Measurements from ENCODE around the gene TBC1D13.

TBC1D13 gene

DNA sequence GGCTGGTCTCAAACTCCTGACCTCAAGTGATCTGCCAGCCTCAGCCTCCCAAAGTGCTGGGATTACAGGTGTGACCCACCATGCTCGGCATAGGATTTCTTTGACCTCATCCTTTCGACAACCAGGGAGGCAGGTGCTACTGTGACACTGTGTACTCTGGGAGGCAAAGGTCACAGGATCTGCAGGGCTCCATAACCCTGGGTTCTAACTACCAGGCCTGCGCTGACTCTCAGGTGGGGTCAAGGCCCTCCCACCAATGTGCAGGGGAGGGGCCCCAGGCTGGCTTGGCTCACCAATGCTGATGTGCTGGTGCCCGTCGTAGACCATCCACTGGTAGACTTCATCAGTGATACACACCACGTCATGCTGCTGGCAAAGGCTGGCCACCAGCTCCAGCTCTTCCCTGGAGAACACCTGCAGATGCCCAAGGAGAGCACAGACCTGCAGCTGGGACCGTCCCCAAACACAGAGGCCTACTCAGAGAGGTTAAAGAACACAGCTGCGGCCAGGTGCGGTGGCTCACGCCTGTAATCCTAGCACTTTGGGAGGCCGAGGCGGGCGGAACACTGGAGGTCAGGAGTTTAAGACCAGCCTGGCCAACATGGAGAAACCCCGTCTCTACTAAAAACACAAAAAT is 49.6 kb downstream of the TBC1D13 start:
- Histone ChIP-seq H3K79me2 (ENCODE audit: insufficient read depth, low read length) (no peaks in the 10 kb centered on the region), H3K9me3 (ENCODE audit: insufficient read depth, low read depth, low read length) (no peaks in the 10 kb centered on the region), H3F3A (ENCODE audit: low read depth) (no peaks in the 10 kb centered on the region), H3K4me3 (ENCODE audit: low read length, poor library complexity, severe bottlenecking) (no peak overlapping the region), H3K4me1 (ENCODE audit: insufficient read depth, low read length, poor library complexity, severe bottlenecking) (no peaks in the 10 kb centered on the region), H3K36me3 (ENCODE audit: insufficient read depth, low read length) (no peaks in the 10 kb centered on the region), H3K27me3 (ENCODE audit: insufficient read depth, low read length, poor library complexity, severe bottlenecking) (no peaks in the 10 kb centered on the region), H4K20me1 (ENCODE audit: insufficient read depth, low read length, poor library complexity, severe bottlenecking) (no peaks in the 10 kb centered on the region), H3K9me2 (replicated peaks; ENCODE audit: low read depth, low read length) (no peaks in the 10 kb centered on the region), H2AFZ (ENCODE audit: low read length) (no peak overlapping the region), H3K4me2 (ENCODE audit: low read depth, low read length, poor library complexity, severe bottlenecking) (no peak overlapping the region), H3K9ac (ENCODE audit: low read depth, low read length, poor library complexity, severe bottlenecking) (no peak overlapping the region)
- TF ChIP-seq EZH2phosphoT487 (IDR thresholded peaks at IDR 0.05; ENCODE audit: borderline replicate concordance): no peak
- TF ChIP-seq, protein P1, sequence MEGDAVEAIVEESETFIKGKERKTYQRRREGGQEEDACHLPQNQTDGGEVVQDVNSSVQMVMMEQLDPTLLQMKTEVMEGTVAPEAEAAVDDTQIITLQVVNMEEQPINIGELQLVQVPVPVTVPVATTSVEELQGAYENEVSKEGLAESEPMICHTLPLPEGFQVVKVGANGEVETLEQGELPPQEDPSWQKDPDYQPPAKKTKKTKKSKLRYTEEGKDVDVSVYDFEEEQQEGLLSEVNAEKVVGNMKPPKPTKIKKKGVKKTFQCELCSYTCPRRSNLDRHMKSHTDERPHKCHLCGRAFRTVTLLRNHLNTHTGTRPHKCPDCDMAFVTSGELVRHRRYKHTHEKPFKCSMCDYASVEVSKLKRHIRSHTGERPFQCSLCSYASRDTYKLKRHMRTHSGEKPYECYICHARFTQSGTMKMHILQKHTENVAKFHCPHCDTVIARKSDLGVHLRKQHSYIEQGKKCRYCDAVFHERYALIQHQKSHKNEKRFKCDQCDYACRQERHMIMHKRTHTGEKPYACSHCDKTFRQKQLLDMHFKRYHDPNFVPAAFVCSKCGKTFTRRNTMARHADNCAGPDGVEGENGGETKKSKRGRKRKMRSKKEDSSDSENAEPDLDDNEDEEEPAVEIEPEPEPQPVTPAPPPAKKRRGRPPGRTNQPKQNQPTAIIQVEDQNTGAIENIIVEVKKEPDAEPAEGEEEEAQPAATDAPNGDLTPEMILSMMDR (conservative IDR thresholded peaks at IDR 0.05; ENCODE audit: low read length): no peak

- Histone ChIP-seq H2AFZ (ENCODE audit: low read length) (no peak overlapping the region), H3K9me3 (ENCODE audit: insufficient read depth, low read depth, low read length) (no peaks in the 10 kb centered on the region), H3K9ac (ENCODE audit: low read depth, low read length, poor library complexity, severe bottlenecking) (no peak overlapping the region), H3K9me2 (replicated peaks; ENCODE audit: low read depth, low read length) (no peaks in the 10 kb centered on the region), H3K4me2 (ENCODE audit: low read depth, low read length, poor library complexity, severe bottlenecking) (no peak overlapping the region), H3K36me3 (ENCODE audit: insufficient read depth, low read length) (no peaks in the 10 kb centered on the region), H3F3A (ENCODE audit: low read depth) (no peaks in the 10 kb centered on the region), H3K79me2 (ENCODE audit: insufficient read depth, low read length) (no peaks in the 10 kb centered on the region), H4K20me1 (ENCODE audit: insufficient read depth, low read length, poor library complexity, severe bottlenecking) (no peaks in the 10 kb centered on the region), H3K4me3 (ENCODE audit: low read length, poor library complexity, severe bottlenecking) (no peak overlapping the region), H3K4me1 (ENCODE audit: insufficient read depth, low read length, poor library complexity, severe bottlenecking) (no peaks in the 10 kb centered on the region), H3K27me3 (ENCODE audit: insufficient read depth, low read length, poor library complexity, severe bottlenecking) (no peaks in the 10 kb centered on the region)
- TF ChIP-seq, protein P1 (conservative IDR thresholded peaks at IDR 0.05; ENCODE audit: low read length): no peak
- TF ChIP-seq EZH2phosphoT487 (IDR thresholded peaks at IDR 0.05; ENCODE audit: borderline replicate concordance): no peak
Observed at GRCh38 chr9:128838338-128838737, 51.3 kb downstream of the TBC1D13 start.

- H3F3A ChIP-seq (ENCODE audit: low read depth): no peaks in the 10 kb centered on the region
- no peaks in the 10 kb centered on the region for H3K79me2 ChIP-seq (ENCODE audit: insufficient read depth, low read length)
- TF ChIP-seq EZH2phosphoT487 (IDR thresholded peaks at IDR 0.05; ENCODE audit: borderline replicate concordance): no peak
- TF ChIP-seq, protein P1 (conservative IDR thresholded peaks at IDR 0.05; ENCODE audit: low read length): no peak
- H2AFZ ChIP-seq (ENCODE audit: low read length): no peak overlapping the region
- H3K9ac ChIP-seq (ENCODE audit: low read depth, low read length, poor library complexity, severe bottlenecking): no peak overlapping the region
- H3K27me3 ChIP-seq (ENCODE audit: insufficient read depth, low read length, poor library complexity, severe bottlenecking): no peaks in the 10 kb centered on the region
- H3K4me2 ChIP-seq (ENCODE audit: low read depth, low read length, poor library complexity, severe bottlenecking): no peak overlapping the region
- no peak overlapping the region for H3K4me3 ChIP-seq (ENCODE audit: low read length, poor library complexity, severe bottlenecking)
- no peaks in the 10 kb centered on the region for H3K9me3 ChIP-seq (ENCODE audit: insufficient read depth, low read depth, low read length)
- H4K20me1 ChIP-seq (ENCODE audit: insufficient read depth, low read length, poor library complexity, severe bottlenecking): no peaks in the 10 kb centered on the region
- no peaks in the 10 kb centered on the region for H3K36me3 ChIP-seq (ENCODE audit: insufficient read depth, low read length)
- H3K4me1 ChIP-seq (ENCODE audit: insufficient read depth, low read length, poor library complexity, severe bottlenecking): no peaks in the 10 kb centered on the region
- H3K9me2 ChIP-seq (replicated peaks; ENCODE audit: low read depth, low read length): no peaks in the 10 kb centered on the region
Observed at GRCh38 chr9:128840524-128840923, 53.5 kb downstream of the TBC1D13 start.
